Lower leg skin (tissue), 4 donors: ENCODE data around the gene STAM2. TPM values are rescaled to one million over a fixed set of nuclear protein-coding genes. Genes with fewer than 3 reads are reported as not detected.
"Not testable (repeated sequence)": the region's sequence is repeated elsewhere in the genome, so short reads cannot be mapped to it uniquely, and the experiment has no call there.

Source experiments
- DNase-seq, 2 donors: peaks; one replicate each; pipeline ENCODE4 v3.0.0-alpha.2; 2019; ENCODE audit warnings: low spot score in 2 of 2
- H3K4me3 ChIP-seq: fragments of 200-600 bp; sonication (generic); 2 replicates; pipeline ENCODE4 v1.5.1; 2017; ENCODE audit warnings: mild to moderate bottlenecking, low read depth; ENCODE audit not compliant: poor library complexity, severe bottlenecking
- CTCF ChIP-seq, 3 donors: fragments of 450-650 bp; IDR thresholded peaks; one replicate each; pipeline ENCODE4 v1.5.1; 2016; ENCODE audit warnings: antibody characterized with exemption in 3 of 3, mild to moderate bottlenecking in 3 of 3, moderate library complexity in 2 of 3
- POLR2A ChIP-seq, 2 donors: fragments of 450-650 bp; IDR thresholded peaks; one replicate each; pipeline ENCODE4 v1.6.1; 2016 to 2017; ENCODE audit warnings: antibody characterized with exemption in 2 of 2, mild to moderate bottlenecking in 1 of 2, moderate library complexity in 1 of 2
- WGBS, 2 donors: methylation state at CpG; one replicate each; pipeline ENCODE4 v1.1.5; 2018; 5-methylcytosine and 5-hydroxymethylcytosine counted together
- intact Hi-C: fragments of 100-400 bp; cut with DNase I; formaldehyde crosslinking; loops from one replicate; pipeline ENCODE4 v1.15.0; 2023; ENCODE audit warnings: low total_unique reads
- total RNA-seq, 4 donors: library from RNA; depleted of rRNA; stranded (reverse); fragments of >200 nt; gene quantifications; one replicate each; pipeline ENCODE4 v1.1.0, GENCODE V29; 2016

Gene STAM2
- total RNA-seq, 4 donors from 2014 or later, result 13.2 to 29.8 (median 24.4) TPM

DNA sequence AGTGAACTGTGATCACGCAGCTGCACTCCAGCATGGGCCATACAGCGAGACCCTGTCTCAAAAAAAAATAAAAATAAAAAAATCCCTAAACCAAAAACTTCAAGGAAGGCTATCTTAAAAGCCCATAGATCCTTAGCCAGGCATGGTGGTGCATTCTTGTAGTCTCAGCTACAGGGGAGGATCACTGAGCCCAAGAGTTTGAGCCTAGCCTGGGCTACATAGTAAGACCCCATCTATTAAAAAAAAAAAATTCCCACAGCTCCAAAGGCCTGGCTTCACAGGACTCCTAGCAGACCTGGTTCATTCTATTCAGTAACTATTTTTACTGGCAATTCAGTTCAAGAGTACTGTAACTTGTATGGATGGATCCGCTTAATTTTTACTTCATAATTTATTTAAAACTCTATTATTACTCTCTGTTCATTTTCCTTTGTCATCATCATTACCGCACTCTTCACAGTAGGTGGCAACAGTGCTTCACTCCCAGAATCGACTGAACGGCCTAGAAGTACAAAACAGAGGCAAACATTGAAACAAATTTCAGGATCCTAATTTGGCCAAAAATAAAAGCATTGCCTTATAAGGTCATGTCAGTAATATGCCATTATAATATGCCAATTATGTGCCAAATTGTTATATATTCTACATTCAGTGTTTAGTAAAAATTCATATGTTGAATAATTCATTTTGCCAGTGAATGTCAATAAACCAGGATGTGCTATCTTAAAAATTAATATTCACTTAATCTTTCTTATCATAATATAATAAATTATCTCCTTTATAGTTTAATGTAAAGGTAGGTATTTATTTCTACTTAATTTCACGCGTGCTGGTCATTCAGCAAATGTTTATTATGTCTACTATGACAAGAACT lies 14.3 kb upstream of the STAM2 start:
- WGBS, 2 donors, result 42 to 45% methylated on average over 8 of the region's 8 CpGs
- no peak for DNase-seq
- H3K4me3 ChIP-seq, result no peak overlapping the region
- intact Hi-C loops, result loop anchor here (5.0 kb wide), 1 partner anchor 447 kb away; no protein-coding TSS in a partner anchor
- TF ChIP-seq CTCF (IDR thresholded peaks at IDR 0.05), result peak in 1 of 3 donors; percentile 51
- TF ChIP-seq POLR2A (IDR thresholded peaks at IDR 0.05), result no peak

DNA sequence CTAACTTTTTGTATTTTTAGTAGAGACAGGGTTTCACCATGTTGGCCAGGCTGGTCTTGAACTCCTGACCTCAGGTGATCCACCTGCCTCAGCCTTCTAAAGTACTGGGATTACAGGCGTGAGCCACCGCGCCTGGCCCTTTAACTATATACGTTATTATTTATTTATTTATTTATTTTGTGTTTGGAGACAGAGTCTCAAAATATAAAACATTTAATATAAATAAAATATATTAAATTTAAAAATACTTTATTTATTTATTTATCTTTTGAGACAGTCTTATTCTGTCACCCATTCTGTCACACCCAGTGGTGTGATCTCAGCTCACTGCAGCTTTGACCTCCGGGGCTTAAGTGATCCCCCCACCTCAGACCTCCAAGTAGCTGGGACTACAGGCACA lies 11.2 kb upstream of the STAM2 start:
- intact Hi-C loops, H3K4me3 ChIP-seq, DNase-seq: not testable (repeated sequence)
- 92% methylated on average over 5 of the region's 5 CpGs for WGBS, 2 donors

DNA sequence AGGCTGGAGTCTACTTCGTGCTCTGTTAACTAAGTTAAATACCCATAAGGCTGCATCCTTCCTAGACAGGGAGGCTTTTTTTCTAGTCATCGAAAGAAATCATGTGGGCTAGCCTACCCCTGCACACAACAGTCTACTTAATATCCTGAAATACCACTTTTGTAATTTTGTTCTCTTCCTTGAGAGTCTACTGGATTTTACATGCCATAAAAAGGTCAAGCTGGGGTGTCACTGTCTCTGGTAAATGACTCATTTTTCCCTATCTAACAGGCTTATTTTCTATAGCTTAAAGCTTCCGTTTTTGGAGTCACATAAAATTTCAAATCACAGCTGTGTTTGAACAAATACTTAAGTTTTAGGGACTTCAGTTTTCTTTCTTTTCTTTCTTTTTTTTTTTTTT lies 10.7 kb upstream of the STAM2 start:
- intact Hi-C loops, result no loop called here
- no peak for DNase-seq
- 75 to 76% methylated on average over 3 of the region's 3 CpGs for WGBS, 2 donors
- TF ChIP-seq CTCF (IDR thresholded peaks at IDR 0.05) (no peak), POLR2A (IDR thresholded peaks at IDR 0.05) (no peak)
- no peak overlapping the region for H3K4me3 ChIP-seq

DNA sequence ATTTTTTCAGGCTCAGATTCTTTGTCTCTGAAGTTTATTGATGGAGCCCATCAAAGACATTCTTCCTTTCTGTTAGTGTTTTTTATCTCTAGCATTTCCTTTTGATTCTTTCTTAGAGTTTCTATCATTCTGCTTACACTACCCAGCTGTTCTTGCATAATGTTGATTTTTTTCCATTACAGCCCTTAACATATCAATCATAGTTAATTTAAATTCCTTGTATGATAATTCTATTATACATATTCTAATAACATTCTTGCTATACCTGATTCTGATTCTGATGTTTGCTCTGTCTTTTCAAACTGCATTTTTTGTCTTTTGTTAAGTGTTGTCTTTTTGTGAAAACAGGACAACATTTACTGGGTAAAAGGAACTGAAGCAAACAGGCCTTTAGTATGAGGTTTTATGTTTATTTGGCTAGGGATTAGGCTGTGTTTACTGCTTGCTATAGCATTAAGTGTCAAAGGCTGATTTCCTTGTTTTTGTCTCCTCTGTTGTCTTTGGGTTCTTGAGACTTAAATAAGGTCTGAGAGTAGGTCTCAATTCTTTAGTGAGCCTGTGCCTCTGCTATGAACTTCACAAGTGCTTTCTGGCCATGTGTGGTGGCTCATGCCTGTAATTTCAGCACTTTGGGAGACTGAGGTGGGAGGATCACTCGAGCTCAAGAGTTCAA lies 8.0 kb upstream of the STAM2 start:
- TF ChIP-seq CTCF (IDR thresholded peaks at IDR 0.05), result no peak
- TF ChIP-seq POLR2A (IDR thresholded peaks at IDR 0.05), result no peak
- no peak overlapping the region for H3K4me3 ChIP-seq
- no peak for DNase-seq
- 0% methylated on average over 1 of the region's 1 CpG for WGBS, 2 donors
- intact Hi-C loops, result no loop called here

DNA sequence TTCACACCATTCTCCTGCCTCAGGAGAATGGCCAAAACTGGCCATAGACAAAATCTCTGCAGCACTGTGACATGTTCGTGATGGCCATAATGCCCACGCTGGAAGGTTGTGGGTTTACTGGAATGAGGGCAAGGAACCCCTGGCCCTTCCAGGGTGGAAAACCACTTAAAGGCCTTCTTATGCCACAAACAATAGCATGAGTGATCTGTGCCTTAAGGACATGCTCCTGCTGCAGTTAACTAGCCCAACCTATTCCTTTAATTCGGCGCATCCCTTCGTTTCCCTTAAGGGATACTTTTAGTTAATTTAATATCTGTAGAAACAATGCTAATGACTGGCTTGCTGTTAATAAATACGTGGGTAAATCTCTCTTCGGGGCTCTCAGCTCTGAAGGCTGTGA lies 2.1 kb upstream of the STAM2 start:
- 99 to 100% methylated on average over 6 to 7 of the region's 7 CpGs for WGBS, 2 donors
- DNase-seq, H3K4me3 ChIP-seq, intact Hi-C loops: not testable (repeated sequence)

GRCh38 chr2:152176113-152176714 lies 651 bp upstream of the STAM2 start:
- peak overlapping the region; percentile 81 for H3K4me3 ChIP-seq
- no peak for DNase-seq
- intact Hi-C loops, result no loop called here
- TF ChIP-seq POLR2A (IDR thresholded peaks at IDR 0.05) (no peak), CTCF (IDR thresholded peaks at IDR 0.05) (no peak)
- 4 to 7% methylated on average over 20 to 29 of the region's 29 CpGs for WGBS, 2 donors
